Hepatocyte (in vitro differentiated cells): ENCODE measurements around the gene JAG1. TPM values are rescaled to one million over a fixed set of nuclear protein-coding genes. Genes with fewer than 3 reads are reported as not detected.

Experiments
- DNase-seq: peaks from one replicate; pipeline ENCODE4 v3.0.0-alpha.2; 2016; ENCODE audit warnings: low spot score
- H2AFZ ChIP-seq: fragments of 200-600 bp; sonication (generic); 2 replicates; pipeline ENCODE4 v1.6.0; 2016; ENCODE audit warnings: antibody characterized with exemption, mild to moderate bottlenecking
- H3K27ac ChIP-seq: fragments of 200-600 bp; sonication (generic); 2 replicates; pipeline ENCODE4 v1.5.1; 2016; ENCODE audit warnings: mild to moderate bottlenecking
- H3K27me3 ChIP-seq: fragments of 200-600 bp; sonication (generic); 2 replicates; pipeline ENCODE4 v1.6.1; 2016
- H3K36me3 ChIP-seq: fragments of 200-600 bp; sonication (generic); replicated peaks from 2 replicates; pipeline ENCODE4 v1.5.1; 2016; ENCODE audit warnings: low read depth; ENCODE audit not compliant: insufficient read depth
- H3K4me1 ChIP-seq: fragments of 200-600 bp; sonication (generic); 2 replicates; pipeline ENCODE4 v1.5.1; 2016; ENCODE audit warnings: mild to moderate bottlenecking, moderate library complexity; ENCODE audit not compliant: insufficient read depth
- H3K4me2 ChIP-seq: fragments of 200-600 bp; sonication (generic); 2 replicates; pipeline ENCODE4 v1.6.0; 2016
- H3K4me3 ChIP-seq: fragments of 200-600 bp; sonication (generic); 2 replicates; pipeline ENCODE4 v1.5.1; 2016; ENCODE audit warnings: mild to moderate bottlenecking
- H3K79me2 ChIP-seq: fragments of 200-600 bp; sonication (generic); 2 replicates; pipeline ENCODE4 v1.6.0; 2017; ENCODE audit warnings: mild to moderate bottlenecking
- H3K9me2 ChIP-seq: fragments of 200-600 bp; sonication (generic); replicated peaks from 2 replicates; pipeline ENCODE4 v1.6.0; 2017; ENCODE audit warnings: mild to moderate bottlenecking; ENCODE audit not compliant: insufficient read depth
- H3K9me3 ChIP-seq: fragments of 200-600 bp; sonication (generic); 2 replicates; pipeline ENCODE4 v1.5.1; 2016; ENCODE audit warnings: low read depth, mild to moderate bottlenecking
- H4K20me1 ChIP-seq: fragments of 200-600 bp; sonication (generic); 2 replicates; pipeline ENCODE4 v1.6.0; 2016; ENCODE audit warnings: mild to moderate bottlenecking; ENCODE audit not compliant: insufficient read depth, poor library complexity, severe bottlenecking
- EZH2 ChIP-seq: fragments of 200-600 bp; sonication (generic); IDR thresholded peaks from 2 replicates; pipeline ENCODE4 v1.6.1; 2016; ENCODE audit warnings: antibody characterized with exemption, mild to moderate bottlenecking, borderline replicate concordance
- EZH2phosphoT487 ChIP-seq: fragments of 200-600 bp; sonication (generic); IDR thresholded peaks from one replicate; pipeline ENCODE4 v1.6.1; 2018; ENCODE audit warnings: antibody characterized with exemption, mild to moderate bottlenecking, low read depth, moderate library complexity; ENCODE audit not compliant: unreplicated experiment, severe bottlenecking
- WGBS: methylation state at CpG from one replicate; pipeline ENCODE4 v1.1.6; 2016; ENCODE audit warnings: low lambda C conversion rate; ENCODE audit errors: missing lambda C conversion rate; 5-methylcytosine and 5-hydroxymethylcytosine counted together
- polyA plus RNA-seq: library from polyadenylated mRNA; unstranded; fragments of >200 nt; fragmentation: Nextera tagmentation; extraction: Ambion mirVana; gene quantifications from 2 replicates; pipeline ENCODE4 v1.2.1, GENCODE V29; 2016
- total RNA-seq: library from RNA; depleted of rRNA; stranded (reverse); fragments of >200 nt; gene quantifications from 2 replicates; pipeline ENCODE4 v1.2.3, GENCODE V29; 2014
- TF ChIP-seq, protein P1 (sequence below): fragments of 200-600 bp; sonication (generic); IDR thresholded peaks from 2 replicates; pipeline ENCODE4 v1.5.1; 2016; ENCODE audit warnings: antibody characterized with exemption, mild to moderate bottlenecking; ENCODE audit not compliant: poor library complexity

JAG1 gene
- total and polyA plus RNA-seq, 2 experiments from 2014 or later: 21.0 to 51.5 TPM

DNA sequence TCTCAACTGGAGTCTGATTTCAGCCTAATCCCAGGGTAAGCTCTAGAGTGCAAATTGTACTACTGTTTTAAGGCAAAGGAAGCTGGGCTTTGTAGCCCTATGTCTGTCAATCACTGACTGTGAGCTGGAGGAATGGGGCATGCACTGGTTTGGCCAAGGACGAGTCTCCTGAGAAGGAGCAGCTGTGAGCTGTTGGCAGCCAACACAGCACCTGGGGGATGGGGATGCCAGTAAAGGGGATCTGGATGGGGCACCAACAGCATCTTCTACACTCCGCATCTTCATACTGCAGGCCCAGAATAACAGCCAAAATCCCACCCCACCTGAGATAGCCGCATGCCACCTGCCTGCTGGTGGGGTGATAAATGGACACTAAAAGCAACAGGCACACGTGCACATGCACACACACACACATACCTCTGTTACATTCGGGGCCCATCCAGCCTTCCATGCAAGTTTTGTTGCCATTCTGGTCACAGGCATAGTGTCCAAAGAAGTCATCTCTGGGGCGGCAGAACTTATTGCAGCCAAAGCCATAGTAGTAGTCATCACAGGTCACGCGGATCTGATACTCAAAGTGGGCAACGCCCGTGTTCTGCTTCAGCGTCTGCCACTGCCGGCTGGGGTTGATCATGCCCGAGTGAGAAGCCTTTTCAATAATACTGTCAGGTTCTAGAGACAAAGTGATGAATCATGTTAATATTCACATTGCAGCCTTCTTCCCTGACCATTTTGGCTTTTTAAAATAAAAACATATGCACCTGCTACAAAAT is 15.6 kb downstream of the JAG1 start:
- Histone ChIP-seq H3K4me2 (no peak overlapping the region), H2AFZ (no peak overlapping the region), H3K4me3 (no peak overlapping the region), H3K27ac (no peak overlapping the region), H3K9me2 (no peaks in the 10 kb centered on the region), H3K79me2 (peaks cover 79% of the 10 kb centered on the region), H3K4me1 (peaks cover 58% of the 10 kb centered on the region), H4K20me1 (peaks cover 9% of the 10 kb centered on the region), H3K27me3 (no peaks in the 10 kb centered on the region), H3K9me3 (no peaks in the 10 kb centered on the region), H3K36me3 (no peaks in the 10 kb centered on the region)
- DNase-seq: no peak
- 94% methylated on average over 13 of the region's 13 CpGs for WGBS
- TF ChIP-seq EZH2phosphoT487 (no peak), EZH2 (no peak)
- TF ChIP-seq, protein P1, sequence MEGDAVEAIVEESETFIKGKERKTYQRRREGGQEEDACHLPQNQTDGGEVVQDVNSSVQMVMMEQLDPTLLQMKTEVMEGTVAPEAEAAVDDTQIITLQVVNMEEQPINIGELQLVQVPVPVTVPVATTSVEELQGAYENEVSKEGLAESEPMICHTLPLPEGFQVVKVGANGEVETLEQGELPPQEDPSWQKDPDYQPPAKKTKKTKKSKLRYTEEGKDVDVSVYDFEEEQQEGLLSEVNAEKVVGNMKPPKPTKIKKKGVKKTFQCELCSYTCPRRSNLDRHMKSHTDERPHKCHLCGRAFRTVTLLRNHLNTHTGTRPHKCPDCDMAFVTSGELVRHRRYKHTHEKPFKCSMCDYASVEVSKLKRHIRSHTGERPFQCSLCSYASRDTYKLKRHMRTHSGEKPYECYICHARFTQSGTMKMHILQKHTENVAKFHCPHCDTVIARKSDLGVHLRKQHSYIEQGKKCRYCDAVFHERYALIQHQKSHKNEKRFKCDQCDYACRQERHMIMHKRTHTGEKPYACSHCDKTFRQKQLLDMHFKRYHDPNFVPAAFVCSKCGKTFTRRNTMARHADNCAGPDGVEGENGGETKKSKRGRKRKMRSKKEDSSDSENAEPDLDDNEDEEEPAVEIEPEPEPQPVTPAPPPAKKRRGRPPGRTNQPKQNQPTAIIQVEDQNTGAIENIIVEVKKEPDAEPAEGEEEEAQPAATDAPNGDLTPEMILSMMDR: no peak

DNA sequence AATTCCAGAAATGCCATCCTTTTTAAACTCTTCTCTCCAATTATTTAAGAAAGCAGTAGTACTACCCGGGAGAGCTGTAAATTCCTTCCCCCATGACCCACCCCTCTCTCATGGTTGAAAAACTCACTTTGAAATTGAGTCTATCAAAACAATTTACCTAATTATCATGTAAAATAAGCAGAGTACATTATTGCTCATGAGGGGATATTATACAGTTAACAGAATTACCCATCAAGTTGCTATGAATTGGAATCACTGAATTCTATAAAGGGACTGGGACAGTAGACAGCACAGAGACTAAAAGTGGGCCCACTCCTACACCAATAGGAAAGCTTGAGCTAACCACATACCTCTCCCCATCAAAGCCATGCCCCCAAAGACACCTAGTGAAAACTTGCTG is 16.3 kb downstream of the JAG1 start:
- WGBS: 77% methylated on average over 1 of the region's 1 CpG
- no peak overlapping the region for H3K27ac ChIP-seq
- TF ChIP-seq, protein P1: no peak
- TF ChIP-seq EZH2: no peak
- TF ChIP-seq EZH2phosphoT487: no peak
- H2AFZ ChIP-seq: no peak overlapping the region
- no peaks in the 10 kb centered on the region for H3K9me3 ChIP-seq
- H3K27me3 ChIP-seq: no peaks in the 10 kb centered on the region
- H3K4me3 ChIP-seq: no peak overlapping the region
- H3K36me3 ChIP-seq: no peaks in the 10 kb centered on the region
- H4K20me1 ChIP-seq: peaks cover 9% of the 10 kb centered on the region
- no peak for DNase-seq
- no peaks in the 10 kb centered on the region for H3K9me2 ChIP-seq
- H3K79me2 ChIP-seq: peaks cover 76% of the 10 kb centered on the region
- peaks cover 57% of the 10 kb centered on the region for H3K4me1 ChIP-seq
- no peak overlapping the region for H3K4me2 ChIP-seq

- TF ChIP-seq EZH2phosphoT487: no peak
- TF ChIP-seq, protein P1: no peak
- no peak overlapping the region for H2AFZ ChIP-seq
- H4K20me1 ChIP-seq: peaks cover 5% of the 10 kb centered on the region
- peak overlapping the region; percentile 13 for H3K4me2 ChIP-seq
- H3K9me3 ChIP-seq: no peaks in the 10 kb centered on the region
- no peaks in the 10 kb centered on the region for H3K27me3 ChIP-seq
- WGBS: 44% methylated on average over 15 of the region's 15 CpGs
- peaks cover 59% of the 10 kb centered on the region for H3K4me1 ChIP-seq
- no peak overlapping the region for H3K27ac ChIP-seq
- no peak overlapping the region for H3K4me3 ChIP-seq
- DNase-seq: no peak
- no peaks in the 10 kb centered on the region for H3K36me3 ChIP-seq
- H3K9me2 ChIP-seq: no peaks in the 10 kb centered on the region
- peaks cover 64% of the 10 kb centered on the region for H3K79me2 ChIP-seq
These were observed 17.8 kb downstream of the JAG1 start for GRCh38 chr20:10655720-10656669.
